Measurements from ENCODE around the gene ERICH6. TPM values are rescaled to one million over a fixed set of nuclear protein-coding genes. Genes with fewer than 3 reads are reported as not detected.

Gene ERICH6
- total and polyA plus RNA-seq, 2 donors (not counting 3 experiments of a cell fraction or from before 2014, with no cell fraction given) = not detected

GRCh38 chr3:150710097-150710496, 6.4 kb upstream of the ERICH6 start:
- Histone ChIP-seq H3K9me1 (replicated peaks; ENCODE audit: control insufficient read depth, extremely low read depth, insufficient read depth, low read length) (no peaks in the 10 kb centered on the region), H3K27ac (ENCODE audit: insufficient read depth, low read depth, low read length) (no peak overlapping the region), H2AFZ (ENCODE audit: low read depth, low read length) (no peak overlapping the region), H3K9me3 (replicated peaks; ENCODE audit: control insufficient read depth, insufficient read depth, low read length) (no peaks in the 10 kb centered on the region), H3K9ac (replicated peaks; ENCODE audit: extremely low read depth, insufficient read depth, low read length) (no peak overlapping the region), H3K27me3 (ENCODE audit: control insufficient read depth in 2 of 2, insufficient read depth in 2 of 2, low read length in 2 of 2) (no peaks in the 10 kb centered on the region), H4K20me1 (replicated peaks; ENCODE audit: control insufficient read depth, extremely low read depth, insufficient read depth, low read length) (no peaks in the 10 kb centered on the region), H3K4me3 (replicated peaks in 1 of 3; ENCODE audit: insufficient read depth in 1 of 3, low read depth in 1 of 3, low read length in 3 of 3) (no peak overlapping the region), H3K4me2 (ENCODE audit: insufficient read depth, low read length) (no peak overlapping the region), H3K79me2 (ENCODE audit: control insufficient read depth, insufficient read depth, low read length) (no peaks in the 10 kb centered on the region), H3K4me1 (ENCODE audit: control insufficient read depth, extremely low read depth, insufficient read depth, low read length) (no peaks in the 10 kb centered on the region), H3K36me3 (ENCODE audit: control insufficient read depth in 2 of 2, extremely low read depth in 1 of 2, insufficient read depth in 2 of 2, low read length in 2 of 2) (no peaks in the 10 kb centered on the region)
- FAIRE-seq (no peak), DNase-seq (ENCODE audit: low read depth, low spot score) (no peak)
- no TSS peak for BruUV-seq (replicated peaks)
- ChIA-PET POLR2A (no interaction called here), CTCF (no interaction called here)
- intact Hi-C loops (cut with micrococcal nuclease) = no loop called here
- TF ChIP-seq, protein P1, sequence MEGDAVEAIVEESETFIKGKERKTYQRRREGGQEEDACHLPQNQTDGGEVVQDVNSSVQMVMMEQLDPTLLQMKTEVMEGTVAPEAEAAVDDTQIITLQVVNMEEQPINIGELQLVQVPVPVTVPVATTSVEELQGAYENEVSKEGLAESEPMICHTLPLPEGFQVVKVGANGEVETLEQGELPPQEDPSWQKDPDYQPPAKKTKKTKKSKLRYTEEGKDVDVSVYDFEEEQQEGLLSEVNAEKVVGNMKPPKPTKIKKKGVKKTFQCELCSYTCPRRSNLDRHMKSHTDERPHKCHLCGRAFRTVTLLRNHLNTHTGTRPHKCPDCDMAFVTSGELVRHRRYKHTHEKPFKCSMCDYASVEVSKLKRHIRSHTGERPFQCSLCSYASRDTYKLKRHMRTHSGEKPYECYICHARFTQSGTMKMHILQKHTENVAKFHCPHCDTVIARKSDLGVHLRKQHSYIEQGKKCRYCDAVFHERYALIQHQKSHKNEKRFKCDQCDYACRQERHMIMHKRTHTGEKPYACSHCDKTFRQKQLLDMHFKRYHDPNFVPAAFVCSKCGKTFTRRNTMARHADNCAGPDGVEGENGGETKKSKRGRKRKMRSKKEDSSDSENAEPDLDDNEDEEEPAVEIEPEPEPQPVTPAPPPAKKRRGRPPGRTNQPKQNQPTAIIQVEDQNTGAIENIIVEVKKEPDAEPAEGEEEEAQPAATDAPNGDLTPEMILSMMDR (IDR thresholded peaks at IDR 0.05; ENCODE audit: extremely low read depth in 1 of 2, insufficient read depth in 1 of 2, low read depth in 1 of 2, low read length in 2 of 2) = no peak
- no peak for TF ChIP-seq FOS (IDR thresholded peaks at IDR 0.05; ENCODE audit: borderline replicate concordance, insufficient read depth, low read length)
- TF ChIP-seq, protein P2, sequence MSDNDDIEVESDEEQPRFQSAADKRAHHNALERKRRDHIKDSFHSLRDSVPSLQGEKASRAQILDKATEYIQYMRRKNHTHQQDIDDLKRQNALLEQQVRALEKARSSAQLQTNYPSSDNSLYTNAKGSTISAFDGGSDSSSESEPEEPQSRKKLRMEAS (IDR thresholded peaks at IDR 0.05; ENCODE audit: insufficient read depth, insufficient read length) = no peak
- TF ChIP-seq JUN (IDR thresholded peaks at IDR 0.05; ENCODE audit: borderline replicate concordance, insufficient read depth, insufficient read length, low read depth) = no peak
- no peak for TF ChIP-seq EZH2 (IDR thresholded peaks at IDR 0.05; ENCODE audit: borderline replicate concordance, low read depth, low read length, severe bottlenecking)
- no peak for TF ChIP-seq POLR2A (IDR thresholded peaks at IDR 0.05; ENCODE audit: low read depth, low read length)
- TF ChIP-seq MYC (IDR thresholded peaks at IDR 0.05; ENCODE audit: low read depth, low read length) = no peak
- no peak for TF ChIP-seq POLR2AphosphoS5 (IDR thresholded peaks at IDR 0.05; ENCODE audit: insufficient read depth, low read depth, low read length)
- TF ChIP-seq GATA2 (IDR thresholded peaks at IDR 0.05; ENCODE audit: insufficient read depth, insufficient read length, low read depth, low read length) = no peak
- dilution Hi-C loops (cut with MboI; ENCODE audit: extremely low pct_ligation_motif_present, low sequenced_read_pairs) = no loop called here
